Measurements from ENCODE around the gene KLHL22. TPM values are rescaled to one million over a fixed set of nuclear protein-coding genes. Genes with fewer than 3 reads are reported as not detected.

KLHL22 gene
- total and polyA plus RNA-seq, 2 of the 4 experiments (the other 2 are of a cell fraction) = 27.1 to 30.1 TPM

DNA sequence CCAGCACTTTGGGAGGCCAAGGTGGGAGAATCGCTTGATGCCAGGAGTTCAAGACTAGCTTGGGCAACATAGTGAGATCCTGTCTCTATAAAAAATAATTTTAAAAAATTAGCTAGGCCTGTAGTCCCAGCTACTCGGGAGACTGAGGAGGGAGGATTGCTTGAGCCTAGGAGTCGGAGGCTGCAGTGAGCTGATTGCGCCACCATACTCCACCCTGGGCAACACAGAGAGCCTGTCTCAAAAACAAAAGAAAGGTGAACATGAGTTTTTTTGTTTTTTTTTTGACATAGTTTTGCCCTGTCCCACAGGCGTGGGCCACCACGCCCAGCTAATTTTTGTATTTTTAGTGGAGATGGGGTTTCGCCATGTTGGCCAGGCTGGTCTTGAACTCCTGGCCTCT is 29.5 kb upstream of the KLHL22 start:
- Histone ChIP-seq H3K36me3 (ENCODE audit: control insufficient read depth, insufficient read depth, low read length) (peaks cover 23% of the 10 kb centered on the region), H2AK9ac (replicated peaks; ENCODE audit: low read depth, low read length, poor library complexity) (no peak overlapping the region), H3K27ac (ENCODE audit: insufficient read depth, low read length) (no peak overlapping the region), H4K20me1 (ENCODE audit: insufficient read depth, low read length) (peaks cover 70% of the 10 kb centered on the region), H3K14ac (replicated peaks; ENCODE audit: low read depth, low read length) (no peak overlapping the region; the same call in 1 of the 2 replicates), H2BK20ac (ENCODE audit: low read depth, low read length) (no peak overlapping the region), H2BK15ac (ENCODE audit: low read depth, low read length) (no peak overlapping the region), H3K4me2 (ENCODE audit: low read depth, low read length) (no peak overlapping the region), H4K91ac (ENCODE audit: insufficient read depth, low read depth, low read length) (no peak overlapping the region), H3K56ac (ENCODE audit: extremely low read depth, insufficient read depth, low read length) (no peak overlapping the region), H3K9me3 (ENCODE audit: control insufficient read depth, insufficient read depth, low read length) (no peaks in the 10 kb centered on the region), H2BK5ac (ENCODE audit: low read depth, low read length, poor library complexity, severe bottlenecking) (no peak overlapping the region), H2BK120ac (ENCODE audit: low read depth, low read length) (no peak overlapping the region), H3K9me1 (ENCODE audit: insufficient read depth, low read length) (peaks cover 49% of the 10 kb centered on the region), H3K4me1 (ENCODE audit: control insufficient read depth, insufficient read depth, low read length) (peaks cover 36% of the 10 kb centered on the region), H3K18ac (ENCODE audit: low read depth, low read length) (no peak overlapping the region), H3K4ac (ENCODE audit: low read depth, low read length) (no peak overlapping the region), H2AFZ (replicated peaks; ENCODE audit: low read length, poor library complexity) (no peak overlapping the region), H4K5ac (ENCODE audit: low read depth, low read length) (no peak overlapping the region), H3K27me3 (ENCODE audit: control insufficient read depth, insufficient read depth, low read length) (no peaks in the 10 kb centered on the region), H3K79me1 (ENCODE audit: low read depth in 1 of 2, low read length in 2 of 2) (peaks cover 17 to 75% of the 10 kb centered on the region in 2 experiments; a peak in 3 of 4 replicates), H3K4me3 (ENCODE audit: insufficient read depth, low read depth, low read length) (no peak overlapping the region), H2AK5ac (ENCODE audit: low read depth, low read length) (no peak overlapping the region), H3K9ac (ENCODE audit: low read depth, low read length) (no peak overlapping the region), H3K23ac (ENCODE audit: low read depth, low read length) (no peak overlapping the region), H4K8ac (ENCODE audit: low read depth in 2 of 2, low read length in 2 of 2) (no peak overlapping the region)
- DNase-seq = no peak
- no CpG with 5 or more reads among the region's 7 CpGs for WGBS, 2 experiments (ENCODE audit: extremely low coverage in 2 of 2, insufficient read length in 1 of 2)
- no peak for TF ChIP-seq MAZ (IDR thresholded peaks at IDR 0.05; ENCODE audit: borderline replicate concordance, low read depth, low read length)
- TF ChIP-seq, protein P1, sequence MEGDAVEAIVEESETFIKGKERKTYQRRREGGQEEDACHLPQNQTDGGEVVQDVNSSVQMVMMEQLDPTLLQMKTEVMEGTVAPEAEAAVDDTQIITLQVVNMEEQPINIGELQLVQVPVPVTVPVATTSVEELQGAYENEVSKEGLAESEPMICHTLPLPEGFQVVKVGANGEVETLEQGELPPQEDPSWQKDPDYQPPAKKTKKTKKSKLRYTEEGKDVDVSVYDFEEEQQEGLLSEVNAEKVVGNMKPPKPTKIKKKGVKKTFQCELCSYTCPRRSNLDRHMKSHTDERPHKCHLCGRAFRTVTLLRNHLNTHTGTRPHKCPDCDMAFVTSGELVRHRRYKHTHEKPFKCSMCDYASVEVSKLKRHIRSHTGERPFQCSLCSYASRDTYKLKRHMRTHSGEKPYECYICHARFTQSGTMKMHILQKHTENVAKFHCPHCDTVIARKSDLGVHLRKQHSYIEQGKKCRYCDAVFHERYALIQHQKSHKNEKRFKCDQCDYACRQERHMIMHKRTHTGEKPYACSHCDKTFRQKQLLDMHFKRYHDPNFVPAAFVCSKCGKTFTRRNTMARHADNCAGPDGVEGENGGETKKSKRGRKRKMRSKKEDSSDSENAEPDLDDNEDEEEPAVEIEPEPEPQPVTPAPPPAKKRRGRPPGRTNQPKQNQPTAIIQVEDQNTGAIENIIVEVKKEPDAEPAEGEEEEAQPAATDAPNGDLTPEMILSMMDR (conservative IDR thresholded peaks at IDR 0.05; ENCODE audit: low read depth, low read length) = no peak
- no peak for TF ChIP-seq RAD21 (IDR thresholded peaks at IDR 0.05; ENCODE audit: low read length)
- no peak for TF ChIP-seq CHD1 (IDR thresholded peaks at IDR 0.05; ENCODE audit: low read depth, low read length)
- no peak for TF ChIP-seq CEBPB (IDR thresholded peaks at IDR 0.05; ENCODE audit: low read depth, low read length)
- TF ChIP-seq, protein P2, sequence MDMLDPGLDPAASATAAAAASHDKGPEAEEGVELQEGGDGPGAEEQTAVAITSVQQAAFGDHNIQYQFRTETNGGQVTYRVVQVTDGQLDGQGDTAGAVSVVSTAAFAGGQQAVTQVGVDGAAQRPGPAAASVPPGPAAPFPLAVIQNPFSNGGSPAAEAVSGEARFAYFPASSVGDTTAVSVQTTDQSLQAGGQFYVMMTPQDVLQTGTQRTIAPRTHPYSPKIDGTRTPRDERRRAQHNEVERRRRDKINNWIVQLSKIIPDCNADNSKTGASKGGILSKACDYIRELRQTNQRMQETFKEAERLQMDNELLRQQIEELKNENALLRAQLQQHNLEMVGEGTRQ (IDR thresholded peaks at IDR 0.05; ENCODE audit: low read depth, low read length) = no peak
- TF ChIP-seq, protein P3, sequence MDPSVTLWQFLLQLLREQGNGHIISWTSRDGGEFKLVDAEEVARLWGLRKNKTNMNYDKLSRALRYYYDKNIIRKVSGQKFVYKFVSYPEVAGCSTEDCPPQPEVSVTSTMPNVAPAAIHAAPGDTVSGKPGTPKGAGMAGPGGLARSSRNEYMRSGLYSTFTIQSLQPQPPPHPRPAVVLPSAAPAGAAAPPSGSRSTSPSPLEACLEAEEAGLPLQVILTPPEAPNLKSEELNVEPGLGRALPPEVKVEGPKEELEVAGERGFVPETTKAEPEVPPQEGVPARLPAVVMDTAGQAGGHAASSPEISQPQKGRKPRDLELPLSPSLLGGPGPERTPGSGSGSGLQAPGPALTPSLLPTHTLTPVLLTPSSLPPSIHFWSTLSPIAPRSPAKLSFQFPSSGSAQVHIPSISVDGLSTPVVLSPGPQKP (IDR thresholded peaks at IDR 0.05; ENCODE audit: borderline replicate concordance, low read depth, low read length) = no peak
- TF ChIP-seq MXI1 (IDR thresholded peaks at IDR 0.05; ENCODE audit: borderline replicate concordance, low read depth, low read length) = no peak
- no peak for TF ChIP-seq POLR2A (IDR thresholded peaks at IDR 0.05; ENCODE audit: low read depth, low read length)
- TF ChIP-seq RCOR1 (IDR thresholded peaks at IDR 0.05; ENCODE audit: insufficient replicate concordance, low read length) = no peak
- no peak for TF ChIP-seq BHLHE40 (IDR thresholded peaks at IDR 0.05; ENCODE audit: low read depth, low read length)
- no peak for TF ChIP-seq SMC3 (IDR thresholded peaks at IDR 0.05; ENCODE audit: low read depth, low read length)
- no peak for TF ChIP-seq NFE2L2 (IDR thresholded peaks at IDR 0.05; ENCODE audit: low read depth, low read length)
- TF ChIP-seq MAFK (IDR thresholded peaks at IDR 0.05; ENCODE audit: low read depth, low read length) = no peak
- no peak for TF ChIP-seq RFX5 (IDR thresholded peaks at IDR 0.05; ENCODE audit: low read depth, low read length)
- no peak for TF ChIP-seq FOS (IDR thresholded peaks at IDR 0.05; ENCODE audit: low read depth, low read length)
- intact Hi-C loops (cut with micrococcal nuclease) (no loop called here), in situ Hi-C loops (cut with MboI; ENCODE audit: low sequenced_read_pairs) (no loop called here), dilution Hi-C loops (cut with HindIII; ENCODE audit: low sequenced_read_pairs, unreplicated experiment) (no loop called here)
- CTCF ChIA-PET = interaction anchor here (0.7 kb wide), 1 partner anchor 13 kb away, joined by 4 read pairs; no protein-coding TSS in a partner anchor
- ATAC-seq (ENCODE audit: low read depth) = no peak
- BruUV-seq (replicated peaks) = no TSS peak
- POLR2A ChIA-PET (ENCODE audit: unreplicated experiment) = no interaction called here

All from IMR-90 (cell line).